Stimulated activated CD8-positive, alpha-beta memory T cell treated with anti-CD3 and anti-CD28 coated beads, Interleukin-15, amount 100 ng/mL, for 1 hour (primary cell): ENCODE results near the gene TUBA3C.

Experiments
- DNase-seq: peaks from one replicate; pipeline ENCODE4 v3.0.0-alpha.2; 2020; ENCODE audit warnings: low read depth

TUBA3C gene

DNA sequence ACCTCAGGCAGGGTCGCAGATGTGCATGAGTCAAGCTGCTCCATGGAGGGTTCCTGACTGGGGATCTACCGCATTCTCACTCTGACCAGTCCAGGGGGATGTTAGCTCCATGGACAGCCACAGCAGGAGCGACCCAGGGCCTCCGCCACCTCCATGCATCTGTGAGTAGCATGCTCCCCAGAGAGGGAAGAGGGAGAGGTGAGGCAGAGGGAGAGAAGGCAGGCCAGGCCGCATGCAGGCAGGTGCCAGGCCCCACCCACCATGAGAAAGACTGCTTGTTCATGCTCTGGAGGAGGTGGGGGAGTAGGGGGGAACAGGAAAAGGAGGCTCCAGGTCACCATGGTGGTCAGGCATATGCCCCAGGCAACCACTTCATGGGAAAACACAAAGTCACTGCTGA is 20.3 kb downstream of the TUBA3C start:
- DNase-seq: no peak

DNA sequence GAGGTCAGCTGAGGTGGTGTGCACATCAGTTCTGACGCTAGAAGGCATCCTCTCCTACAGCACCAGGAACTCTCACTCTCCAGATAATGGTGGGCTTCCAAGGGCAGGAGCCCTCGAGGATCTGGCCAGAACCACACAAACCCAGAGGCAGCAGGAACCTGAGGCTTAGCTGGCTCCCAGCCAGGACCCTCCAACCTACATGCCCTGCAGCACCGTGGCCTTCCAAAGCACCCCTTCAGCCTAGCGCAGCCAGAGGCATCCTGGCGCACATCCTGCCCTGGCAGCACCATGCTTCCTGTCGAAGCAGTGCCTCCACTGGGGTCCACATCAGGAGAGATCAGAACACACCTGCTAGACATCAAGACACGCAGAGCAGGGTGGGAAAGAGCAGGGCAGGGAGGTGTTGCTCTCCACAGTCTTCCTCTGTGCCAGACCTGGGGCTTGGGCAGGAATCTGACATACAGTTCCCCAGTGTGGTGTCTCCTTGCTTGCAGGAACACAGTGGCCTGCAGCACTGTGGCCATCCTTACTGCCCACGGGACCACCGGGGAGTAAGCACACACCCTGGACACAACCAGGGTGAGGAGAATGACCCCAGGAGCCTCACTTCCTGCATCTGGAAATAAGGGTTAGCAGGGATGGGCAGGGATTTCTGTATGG is 21.7 kb downstream of the TUBA3C start:
- no peak for DNase-seq

DNA sequence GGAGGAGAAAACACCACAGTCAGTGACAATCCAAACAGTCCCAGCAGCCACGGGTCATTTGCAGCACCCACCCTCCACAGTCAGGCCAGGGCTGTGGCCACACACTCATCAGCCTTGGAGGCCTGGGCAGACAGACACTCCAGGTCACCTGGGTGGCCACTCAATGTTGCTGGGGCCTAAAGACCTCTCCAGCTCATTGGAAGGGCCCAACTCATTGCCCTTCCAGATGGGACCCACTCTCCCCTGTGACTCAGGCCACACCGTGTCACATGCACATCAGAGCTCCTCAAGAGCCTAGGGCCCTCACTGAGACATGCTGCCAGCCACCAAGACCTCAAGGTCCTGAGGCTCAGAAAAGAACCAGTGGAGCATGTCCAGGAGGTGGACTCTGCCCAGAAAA is 22.4 kb downstream of the TUBA3C start:
- DNase-seq: no peak

DNA sequence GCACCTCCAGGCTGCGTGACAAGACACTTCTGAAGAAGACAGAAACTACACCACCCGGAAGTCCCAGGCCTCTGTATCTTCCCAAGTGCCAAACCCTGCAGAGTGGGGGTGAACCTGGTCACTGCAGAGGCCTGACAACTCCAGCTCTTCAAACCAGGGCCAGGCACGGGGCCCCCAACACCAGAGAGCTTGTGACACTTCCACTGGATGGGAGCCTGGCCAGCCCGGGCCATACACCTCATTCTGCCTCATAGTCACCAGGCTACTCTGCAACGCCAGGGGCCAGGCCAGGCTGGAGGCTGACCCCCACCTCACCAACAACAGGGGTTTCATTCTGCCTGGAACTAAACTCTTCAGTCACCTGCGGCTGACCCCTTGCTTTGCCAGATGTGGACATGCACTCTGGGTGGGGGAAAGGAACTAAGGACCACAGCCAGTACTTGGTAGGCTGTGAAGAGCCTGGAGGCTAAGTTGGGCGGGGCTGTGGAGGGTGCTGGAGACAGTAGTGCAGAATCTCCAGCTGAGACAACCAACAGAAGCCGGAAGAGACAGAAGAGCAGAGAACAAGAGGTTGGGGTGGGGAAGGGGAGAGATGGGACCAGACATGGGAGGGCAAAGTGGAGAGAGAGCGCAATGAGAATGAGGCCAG is 23.0 kb downstream of the TUBA3C start:
- no peak for DNase-seq

DNA sequence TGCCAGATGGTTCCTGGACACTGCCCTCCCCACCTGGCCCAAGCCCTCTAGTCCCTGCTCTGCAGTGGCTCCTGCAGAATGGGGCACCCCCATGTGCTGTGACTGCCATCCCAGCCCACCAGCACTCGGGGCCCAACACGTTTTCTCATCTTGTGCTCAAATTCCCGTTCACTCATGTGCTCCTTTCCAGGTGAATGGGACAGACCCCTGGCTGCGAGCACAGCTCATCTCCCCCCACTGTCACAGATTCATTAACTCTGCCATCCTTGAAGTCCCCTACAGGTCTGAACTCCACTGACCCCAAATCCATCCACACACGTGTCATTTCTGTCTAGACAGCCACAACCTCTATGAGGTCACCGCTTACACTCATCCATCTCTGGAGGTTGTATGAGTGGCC is 23.6 kb downstream of the TUBA3C start:
- DNase-seq: no peak

DNA sequence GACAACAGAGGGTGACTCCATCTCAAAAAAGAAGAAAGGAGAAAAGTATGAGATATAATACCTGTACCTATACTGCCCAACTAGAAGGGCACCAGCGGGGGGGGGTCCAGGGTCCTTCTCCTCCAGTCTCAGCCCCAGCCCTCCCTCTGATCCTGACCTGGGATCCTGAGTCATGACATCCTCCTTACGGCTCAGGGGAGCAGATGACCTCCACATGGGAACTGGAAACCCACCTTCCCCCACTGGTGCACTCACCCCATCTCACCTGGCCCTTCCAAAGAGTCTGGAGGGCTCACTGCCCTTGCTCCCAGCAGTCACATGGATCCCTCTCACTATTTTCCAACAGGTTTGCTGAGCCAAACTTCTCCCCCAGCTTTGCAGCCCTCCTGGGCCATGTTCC is 24.2 kb downstream of the TUBA3C start:
- no peak for DNase-seq

DNA sequence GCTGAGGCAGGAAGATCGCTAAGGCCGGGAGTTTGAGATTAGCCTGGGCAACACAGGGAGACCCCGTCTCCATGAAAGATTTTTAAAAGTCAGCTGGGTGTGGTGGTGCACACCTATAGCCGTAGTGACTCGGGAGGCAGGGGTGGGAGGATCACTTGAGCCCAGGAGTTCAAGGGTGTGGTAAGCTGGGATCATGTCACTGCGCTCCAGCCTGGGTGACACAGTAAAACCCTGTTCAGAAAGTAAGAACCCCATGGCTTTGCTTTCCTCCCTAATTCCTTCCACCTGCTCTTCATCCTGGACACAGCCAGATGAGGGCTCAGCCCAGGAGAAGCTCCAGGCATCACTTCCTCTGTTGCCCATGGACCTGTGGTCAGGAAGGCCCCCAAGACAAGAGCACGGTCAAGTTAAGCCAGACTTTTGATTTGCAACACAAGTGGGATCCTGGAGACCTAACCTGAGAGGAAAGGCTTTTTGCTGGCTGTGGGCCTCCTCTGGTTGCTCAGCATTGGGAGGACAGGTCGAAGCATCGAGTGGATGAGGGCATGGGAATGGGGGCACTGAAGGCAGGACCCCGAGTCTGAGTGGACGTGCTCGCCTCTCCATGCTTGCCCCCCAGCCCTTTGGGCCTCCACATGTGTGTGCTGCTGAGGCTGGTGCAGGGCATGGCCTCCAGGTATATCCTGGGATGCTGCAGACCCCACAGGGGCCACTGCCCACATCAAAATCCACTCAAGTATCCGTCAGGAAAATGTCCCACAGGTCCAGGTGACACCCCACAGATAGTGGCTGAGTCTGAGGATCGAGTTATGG is 25.4 kb downstream of the TUBA3C start:
- DNase-seq: no peak

DNA sequence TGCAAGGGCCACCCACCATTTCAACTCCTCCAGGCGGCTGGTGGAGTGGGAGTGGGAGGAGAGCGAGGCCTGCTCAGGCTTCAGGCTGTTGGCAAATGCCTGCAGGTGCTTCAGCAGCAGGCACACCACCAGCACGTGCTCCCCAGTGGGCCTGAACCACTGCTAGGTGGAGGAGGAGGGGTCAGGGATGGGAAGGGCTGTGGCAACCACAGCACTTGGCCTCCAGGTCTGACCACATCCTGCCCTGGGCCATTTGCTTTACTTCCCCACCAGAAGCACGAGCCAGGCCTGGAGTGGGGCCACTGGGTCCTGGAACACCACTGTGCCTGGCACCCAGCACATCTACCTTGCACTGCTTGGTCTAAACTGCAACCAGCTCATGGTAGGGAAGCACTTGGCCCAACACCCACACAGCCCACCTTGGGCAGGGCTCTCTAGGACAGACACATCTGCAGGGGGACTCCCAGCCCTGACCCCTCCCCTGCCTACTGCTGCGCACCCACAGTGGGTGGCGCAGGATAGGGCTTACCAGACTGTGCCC is 26.2 kb downstream of the TUBA3C start:
- DNase-seq: no peak

DNA sequence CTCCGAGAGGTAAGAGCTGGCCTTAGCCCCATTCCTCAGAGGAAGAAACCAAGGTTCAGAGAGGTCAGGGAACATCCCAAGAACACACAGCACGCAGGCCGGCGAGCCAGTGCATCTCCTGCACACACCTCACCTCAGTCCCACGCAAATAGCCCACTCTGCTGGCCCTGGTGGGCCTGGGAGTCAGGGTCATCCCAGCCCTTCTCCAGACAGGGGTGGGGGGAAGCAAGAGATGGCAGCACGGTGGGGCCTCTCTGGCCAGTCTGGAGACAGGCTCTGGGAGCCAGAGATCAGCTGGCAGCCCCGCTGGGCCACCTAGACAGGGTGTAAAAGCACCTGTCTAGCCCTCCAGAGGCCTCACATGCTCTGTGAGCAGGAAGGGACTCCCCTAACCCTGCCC is 26.8 kb downstream of the TUBA3C start:
- DNase-seq: no peak

DNA sequence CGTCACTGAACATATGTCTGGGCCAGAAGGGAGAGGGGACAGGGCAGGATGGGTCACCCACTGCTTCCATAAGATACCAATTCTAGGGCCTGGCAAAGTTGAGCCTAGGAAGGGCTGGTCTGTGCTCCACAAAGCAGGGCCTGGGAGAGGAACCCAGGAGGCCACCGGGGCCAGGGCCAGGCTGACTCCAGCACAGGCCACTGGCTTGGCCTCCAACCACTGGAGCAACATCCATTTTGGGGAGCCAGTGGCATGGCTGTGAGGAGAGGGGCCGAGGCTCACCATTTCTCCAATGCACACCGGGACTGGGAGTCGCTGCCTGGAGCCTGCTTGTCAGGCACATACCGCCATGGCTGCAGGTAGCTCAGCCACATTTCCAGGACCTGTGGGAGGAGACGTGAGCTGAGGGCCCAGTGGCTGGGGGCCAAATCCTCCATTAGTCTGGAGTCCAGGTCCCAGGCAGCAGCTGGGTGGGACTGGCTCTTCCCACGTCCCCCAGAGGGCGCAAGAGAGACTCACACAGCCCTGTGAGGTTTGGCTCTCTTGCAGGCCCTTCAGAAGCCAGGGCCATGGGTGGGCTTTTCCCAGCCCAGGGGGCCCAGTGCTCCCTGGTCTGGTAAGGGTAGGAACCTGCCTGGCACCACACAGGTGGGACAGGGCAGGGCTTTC is 27.7 kb downstream of the TUBA3C start:
- no peak for DNase-seq

DNA sequence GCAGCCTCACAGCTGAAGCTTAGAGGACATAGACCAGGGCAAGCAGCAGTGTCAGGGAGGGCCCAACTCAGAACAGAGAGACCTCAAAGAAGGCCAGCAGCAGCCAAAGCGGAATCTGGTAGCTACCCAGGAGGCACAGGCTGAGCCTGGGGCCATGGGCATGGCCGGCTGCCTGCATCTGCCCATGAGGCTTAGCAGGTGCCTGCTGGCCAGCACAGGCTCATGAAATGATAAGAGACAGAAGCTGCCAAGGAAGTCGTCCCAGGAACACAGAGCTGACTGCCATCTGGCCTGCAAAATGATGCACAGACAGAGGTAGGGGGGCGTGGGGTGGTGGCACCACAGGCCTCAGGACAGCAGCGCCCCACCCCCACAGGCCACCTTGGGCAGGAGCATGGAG is 29.2 kb downstream of the TUBA3C start:
- DNase-seq: no peak

DNA sequence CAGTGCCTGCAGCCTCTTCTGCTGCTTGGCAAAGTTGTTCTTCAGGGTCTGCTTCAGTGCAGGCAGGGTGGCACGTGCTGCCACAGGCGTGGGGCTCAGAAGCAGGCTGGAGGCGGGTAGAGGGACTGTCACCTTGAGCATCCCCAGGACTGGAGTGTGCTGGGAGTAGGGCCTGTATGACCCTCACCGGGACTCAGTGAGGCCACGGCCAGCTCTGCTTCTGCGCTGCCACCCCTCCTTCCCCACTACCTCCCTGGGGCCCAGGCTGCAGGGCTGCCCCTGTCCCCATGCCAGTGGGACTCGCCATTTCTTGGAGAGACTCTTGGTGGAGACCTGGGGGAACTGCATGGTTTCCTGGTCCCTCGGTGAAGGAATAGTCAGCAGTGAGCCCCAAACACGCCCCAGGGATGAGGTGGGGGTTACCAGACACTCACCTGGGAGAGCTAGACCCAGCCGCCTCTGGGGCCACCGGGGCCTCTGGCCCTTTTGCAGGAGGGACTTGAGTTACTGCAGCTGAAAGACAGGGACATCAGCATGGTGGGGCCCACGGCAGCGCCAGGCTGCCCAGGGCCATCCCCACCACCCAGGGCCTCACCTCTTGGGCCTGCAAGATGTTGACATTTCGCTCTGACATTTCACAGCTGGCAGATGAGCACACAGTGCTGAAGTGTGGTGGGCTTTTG is 29.9 kb downstream of the TUBA3C start:
- no peak for DNase-seq

DNA sequence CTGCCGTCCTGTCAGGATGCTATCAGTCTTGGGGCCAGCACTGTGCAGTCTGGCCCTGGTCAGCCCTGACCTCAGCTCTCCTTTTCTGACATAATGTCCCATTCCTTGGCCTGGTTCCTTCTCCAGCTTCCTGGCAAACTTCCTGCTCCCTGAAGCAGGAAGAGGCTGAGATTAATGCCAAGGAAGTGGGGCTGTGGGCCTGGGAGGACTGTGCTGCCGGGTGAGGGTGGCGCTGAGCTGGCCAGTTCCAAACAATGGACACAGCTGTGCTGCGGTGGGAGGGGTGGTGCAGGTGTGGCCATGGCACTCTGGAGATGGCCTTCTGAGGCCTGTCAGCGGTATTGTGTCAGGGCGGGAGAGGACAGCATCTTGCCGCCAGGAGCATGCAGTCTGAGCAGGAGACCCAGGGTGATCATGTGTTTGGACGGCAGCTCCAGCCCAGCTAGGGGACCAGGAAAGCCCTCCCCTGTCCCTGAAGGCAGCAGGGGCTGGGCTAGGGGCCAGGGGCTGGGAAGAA is 30.9 kb downstream of the TUBA3C start:
- DNase-seq: no peak

DNA sequence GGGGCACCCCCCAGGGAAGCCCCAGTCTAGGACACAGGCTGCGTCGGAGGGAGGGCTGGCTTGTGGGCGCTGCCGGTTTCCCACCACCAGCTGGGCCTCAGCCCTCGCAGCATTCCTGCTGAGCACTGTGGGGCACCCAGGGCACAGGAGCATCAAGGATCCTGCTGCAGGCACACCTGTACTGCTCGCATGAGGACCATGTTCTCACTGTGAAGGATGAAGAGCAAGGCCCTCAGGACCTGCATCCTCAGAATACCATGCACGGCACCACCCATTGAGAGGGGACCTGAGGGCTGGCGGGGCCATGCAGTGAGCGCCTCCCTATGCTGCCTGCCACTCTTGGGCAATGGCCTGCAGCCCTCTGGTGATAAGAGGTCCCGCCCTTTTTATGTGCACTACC is 31.4 kb downstream of the TUBA3C start:
- DNase-seq: no peak

DNA sequence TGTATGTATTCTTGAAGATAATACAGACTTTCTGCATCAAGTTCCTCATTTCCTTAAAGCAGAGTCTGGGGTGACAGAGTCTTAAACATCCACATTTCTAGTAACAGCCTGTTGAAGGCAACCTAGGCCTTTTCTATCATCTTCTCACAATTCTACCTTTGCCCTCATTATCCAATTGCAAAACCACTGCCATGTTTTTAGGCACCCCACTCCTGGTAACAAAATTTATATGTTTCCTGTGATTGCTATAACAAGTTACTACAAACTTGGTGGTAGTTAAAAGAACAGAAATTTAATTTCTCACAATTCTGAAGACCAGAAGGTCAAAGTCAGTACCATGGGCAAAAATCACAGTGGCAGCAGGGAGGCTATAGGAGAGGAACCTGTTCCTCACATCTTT is 33.1 kb downstream of the TUBA3C start:
- DNase-seq: no peak
